Body of pancreas (tissue), 4 donors: Measurements from ENCODE around the gene GRAMD2A.

Experiments used
- POLR2A ChIP-seq, 3 donors: fragments of 450-650 bp; IDR thresholded peaks; one replicate each; pipeline ENCODE4 v1.6.1; 2016; ENCODE audit warnings: antibody characterized with exemption in 3 of 3, mild to moderate bottlenecking in 2 of 3
- TF ChIP-seq, protein P1 (sequence below), 7 experiments: fragments of 450-650 bp in 4 of 7; fragments of 200-600 bp in 3 of 7; sonication (generic) in 3 of 7; IDR thresholded peaks; one replicate each; pipeline ENCODE4 v1.5.1; 2016 to 2019; ENCODE audit warnings: antibody characterized with exemption in 7 of 7

- TF ChIP-seq, protein P1, sequence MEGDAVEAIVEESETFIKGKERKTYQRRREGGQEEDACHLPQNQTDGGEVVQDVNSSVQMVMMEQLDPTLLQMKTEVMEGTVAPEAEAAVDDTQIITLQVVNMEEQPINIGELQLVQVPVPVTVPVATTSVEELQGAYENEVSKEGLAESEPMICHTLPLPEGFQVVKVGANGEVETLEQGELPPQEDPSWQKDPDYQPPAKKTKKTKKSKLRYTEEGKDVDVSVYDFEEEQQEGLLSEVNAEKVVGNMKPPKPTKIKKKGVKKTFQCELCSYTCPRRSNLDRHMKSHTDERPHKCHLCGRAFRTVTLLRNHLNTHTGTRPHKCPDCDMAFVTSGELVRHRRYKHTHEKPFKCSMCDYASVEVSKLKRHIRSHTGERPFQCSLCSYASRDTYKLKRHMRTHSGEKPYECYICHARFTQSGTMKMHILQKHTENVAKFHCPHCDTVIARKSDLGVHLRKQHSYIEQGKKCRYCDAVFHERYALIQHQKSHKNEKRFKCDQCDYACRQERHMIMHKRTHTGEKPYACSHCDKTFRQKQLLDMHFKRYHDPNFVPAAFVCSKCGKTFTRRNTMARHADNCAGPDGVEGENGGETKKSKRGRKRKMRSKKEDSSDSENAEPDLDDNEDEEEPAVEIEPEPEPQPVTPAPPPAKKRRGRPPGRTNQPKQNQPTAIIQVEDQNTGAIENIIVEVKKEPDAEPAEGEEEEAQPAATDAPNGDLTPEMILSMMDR (IDR thresholded peaks at IDR 0.05): no peak
- TF ChIP-seq POLR2A (IDR thresholded peaks at IDR 0.05): no peak
Measured at GRCh38 chr15:72169236-72169920, 28.2 kb downstream of the GRAMD2A start.
